Activated gamma-delta T cell (primary cell): Measurements from ENCODE around the gene WLS.

Experiments used
- DNase-seq: peaks from one replicate; lab custom pipeline; 2025; lab: John Stamatoyannopoulos, UW

The WLS gene

GRCh38 chr1:68085752-68086151 is 146.6 kb downstream of the WLS start:
- DNase-seq: no peak

- DNase-seq: no peak
Measured at GRCh38 chr1:68083686-68084085, 148.6 kb downstream of the WLS start.

GRCh38 chr1:68081775-68082283 is 150.5 kb downstream of the WLS start:
- no peak for DNase-seq

- no peak for DNase-seq
Measured at GRCh38 chr1:68078647-68079046, 153.7 kb downstream of the WLS start.
